Measurements from ENCODE around the gene TRPM1.

DNA sequence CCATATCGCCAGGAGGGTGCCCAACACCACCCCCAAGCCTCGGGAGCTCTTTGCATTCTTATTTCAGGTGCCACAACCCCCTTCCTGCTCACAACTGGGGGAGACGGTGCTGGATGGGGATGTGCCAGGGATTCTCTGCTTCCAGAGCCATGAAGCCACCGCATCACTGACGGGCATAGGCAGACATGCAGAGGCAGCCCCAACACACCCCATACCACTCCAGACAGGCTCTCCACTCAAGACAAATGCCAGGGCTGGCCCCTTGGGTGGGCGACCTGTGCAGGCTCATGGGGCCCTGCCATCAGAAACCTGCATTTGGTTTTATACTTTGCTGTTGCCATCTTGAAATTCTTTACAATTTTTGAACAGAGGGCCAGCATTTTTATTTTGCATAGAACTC lies 27.0 kb upstream of the TRPM1 start:
- TF ChIP-seq POLR2A (IDR thresholded peaks at IDR 0.05) = no peak
- TF ChIP-seq, protein P1, sequence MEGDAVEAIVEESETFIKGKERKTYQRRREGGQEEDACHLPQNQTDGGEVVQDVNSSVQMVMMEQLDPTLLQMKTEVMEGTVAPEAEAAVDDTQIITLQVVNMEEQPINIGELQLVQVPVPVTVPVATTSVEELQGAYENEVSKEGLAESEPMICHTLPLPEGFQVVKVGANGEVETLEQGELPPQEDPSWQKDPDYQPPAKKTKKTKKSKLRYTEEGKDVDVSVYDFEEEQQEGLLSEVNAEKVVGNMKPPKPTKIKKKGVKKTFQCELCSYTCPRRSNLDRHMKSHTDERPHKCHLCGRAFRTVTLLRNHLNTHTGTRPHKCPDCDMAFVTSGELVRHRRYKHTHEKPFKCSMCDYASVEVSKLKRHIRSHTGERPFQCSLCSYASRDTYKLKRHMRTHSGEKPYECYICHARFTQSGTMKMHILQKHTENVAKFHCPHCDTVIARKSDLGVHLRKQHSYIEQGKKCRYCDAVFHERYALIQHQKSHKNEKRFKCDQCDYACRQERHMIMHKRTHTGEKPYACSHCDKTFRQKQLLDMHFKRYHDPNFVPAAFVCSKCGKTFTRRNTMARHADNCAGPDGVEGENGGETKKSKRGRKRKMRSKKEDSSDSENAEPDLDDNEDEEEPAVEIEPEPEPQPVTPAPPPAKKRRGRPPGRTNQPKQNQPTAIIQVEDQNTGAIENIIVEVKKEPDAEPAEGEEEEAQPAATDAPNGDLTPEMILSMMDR (IDR thresholded peaks at IDR 0.05) = no peak
